ENCODE results near the gene TULP3.

DNA sequence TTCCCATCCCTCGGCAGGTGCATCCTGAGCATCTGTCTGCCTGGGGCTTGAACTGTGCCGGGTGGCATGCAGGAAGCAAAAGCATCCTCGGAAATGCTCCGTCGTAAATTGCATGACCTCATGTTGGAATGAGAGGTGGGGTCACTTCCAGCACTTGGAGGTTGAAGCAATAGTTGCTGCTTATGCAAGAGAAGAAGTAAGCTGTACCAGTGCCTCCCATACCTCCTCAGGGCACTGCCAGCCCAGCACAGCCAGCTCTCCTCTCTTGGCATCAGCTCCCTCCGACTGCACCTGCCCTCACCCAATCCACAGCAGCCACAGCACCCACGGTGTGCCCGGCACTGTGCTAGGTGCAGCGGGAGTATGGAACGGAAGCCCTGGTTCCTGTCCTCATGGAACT, 80.1 kb downstream of the TULP3 start:
- TF ChIP-seq CTCF (conservative IDR thresholded peaks at IDR 0.05 in 1 of 2, IDR thresholded peaks at IDR 0.05 in 1 of 2; ENCODE audit: low read depth in 1 of 2, low read length in 2 of 2) (no peak), EZH2 (IDR thresholded peaks at IDR 0.05; ENCODE audit: low read length, missing control alignments) (no peak)
